K562 (cell line): ENCODE results near the gene THBS2. TPM values are rescaled to one million over a fixed set of nuclear protein-coding genes. Genes with fewer than 3 reads are reported as not detected.

Source experiments
- ATAC-seq: fragments of 200-7000 bp; cut with Tn5 transposase; 3 replicates; pipeline ENCODE4 v1.9.1; 2020; ENCODE audit warnings: moderate library complexity
- BruUV-seq: library from RNA; stranded (reverse); fragments of 400-500 nt; replicated peaks from 2 replicates; lab custom pipeline; 2021; lab: Mats Ljungman, UMichigan
- CTCF ChIA-PET: fragments of 300-600 bp; formaldehyde crosslinking; extraction: SDS; loops from one replicate; lab custom pipeline; 2021; ENCODE audit warnings: low intra/inter-chr PET ratio; lab: Yijun Ruan, JAX
- POLR2A ChIA-PET: fragments of 300-600, 350-650 bp; sonication (Branson Sonifier 250); formaldehyde crosslinking; extraction: SDS; loops from one replicate; lab custom pipeline; 2021; ENCODE audit warnings: antibody characterized with exemption, inconsistent platforms; lab: Yijun Ruan, JAX
- DNase-seq, 4 experiments: peaks; one replicate each; pipeline versions ENCODE4 v3.0.0 to v3.0.0-alpha.2; 2011 to 2018; ENCODE audit warnings: low spot score in 3 of 4, mixed read lengths in 3 of 4; ENCODE audit errors: extremely low read depth in 1 of 4
- FAIRE-seq: peaks from 2 replicates; lab custom pipeline; 2011; peaks lifted over from hg19 to GRCh38; lab: Jason Lieb, UNC
- H2AFZ ChIP-seq: 2 replicates; pipeline ENCODE4 v1.6.0; 2011; ENCODE audit warnings: low read depth, low read length, control low read depth, inconsistent platforms
- H3K27ac ChIP-seq: fragments of 200-600 bp; 3 replicates; pipeline ENCODE4 v1.8.0; 2011; ENCODE audit warnings: low read depth, mild to moderate bottlenecking, control low read depth, inconsistent platforms, low read length, moderate library complexity, mixed read lengths; ENCODE audit errors: extremely low read depth
- H3K27me3 ChIP-seq, 2 experiments: fragments of 300-600 bp in 1 of 2; 2 replicates in 1 of 2; 3 replicates in 1 of 2; pipeline versions ENCODE4 v1.6.0 to v1.8.0; 2011; ENCODE audit warnings: inconsistent platforms in 2 of 2, low read length in 2 of 2, mild to moderate bottlenecking in 1 of 2, mixed read lengths in 1 of 2, moderate library complexity in 1 of 2; ENCODE audit not compliant: control insufficient read depth in 2 of 2, insufficient read depth in 2 of 2
- H3K36me3 ChIP-seq: fragments of 300-600 bp; 3 replicates; pipeline ENCODE4 v1.8.0; 2011; ENCODE audit warnings: mild to moderate bottlenecking, low read length, inconsistent platforms; ENCODE audit not compliant: control insufficient read depth, insufficient read depth
- H3K4me1 ChIP-seq, 2 experiments: fragments of 200-600 bp in 1 of 2; replicated peaks in 1 of 2; 2 replicates in 1 of 2; 3 replicates in 1 of 2; pipeline versions ENCODE4 v1.5.1 to v1.8.0; 2011; ENCODE audit warnings: inconsistent platforms in 2 of 2, low read length in 2 of 2, mild to moderate bottlenecking in 1 of 2, mixed read lengths in 1 of 2, moderate library complexity in 1 of 2; ENCODE audit not compliant: control insufficient read depth in 2 of 2, insufficient read depth in 2 of 2
- H3K4me2 ChIP-seq: 2 replicates; pipeline ENCODE4 v1.6.1; 2011; ENCODE audit warnings: low read length, control low read depth, inconsistent platforms, mixed read lengths; ENCODE audit not compliant: insufficient read depth
- H3K4me3 ChIP-seq: fragments of 200-600 bp; sonication (generic), shearing (Covaris generic); 2 replicates; pipeline ENCODE4 v1.5.1; 2016; ENCODE audit warnings: control low read depth, inconsistent platforms
- H3K79me2 ChIP-seq: fragments of 200-600 bp; 3 replicates; pipeline ENCODE4 v1.8.0; 2011; ENCODE audit warnings: low read length, inconsistent platforms; ENCODE audit not compliant: control insufficient read depth, insufficient read depth
- H3K9ac ChIP-seq, 2 experiments: 2 replicates each; pipeline versions ENCODE4 v1.6.0 to v1.6.1; 2011; ENCODE audit warnings: low read depth in 2 of 2, low read length in 2 of 2, control low read depth in 1 of 2, inconsistent platforms in 1 of 2, mild to moderate bottlenecking in 1 of 2, mixed read lengths in 1 of 2; ENCODE audit not compliant: insufficient read depth in 1 of 2
- H3K9me1 ChIP-seq: one replicate; pipeline ENCODE4 v1.6.0; 2011; ENCODE audit warnings: inconsistent platforms, mild to moderate bottlenecking, low read length, moderate library complexity; ENCODE audit not compliant: control insufficient read depth, insufficient read depth
- H3K9me3 ChIP-seq: replicated peaks from 2 replicates; pipeline ENCODE4 v1.5.1; 2011; ENCODE audit warnings: low read depth, low read length, inconsistent platforms; ENCODE audit not compliant: control insufficient read depth, insufficient read depth
- H4K20me1 ChIP-seq: replicated peaks from 2 replicates; pipeline ENCODE4 v1.6.1; 2011; ENCODE audit warnings: low read length, inconsistent platforms, mixed read lengths; ENCODE audit not compliant: control insufficient read depth, insufficient read depth
- ATF2 ChIP-seq: sonication (generic); formaldehyde crosslinking; IDR thresholded peaks from 2 replicates; pipeline ENCODE4 v1.8.1; 2022; ENCODE audit warnings: missing genetic modification reagents
- BMI1 ChIP-seq: fragments of 150-350 bp; IDR thresholded peaks from 2 replicates; pipeline ENCODE4 v1.6.1; 2014; ENCODE audit warnings: low read length
- CAMTA2 ChIP-seq: fragments of 250-450 bp; sonication (Bioruptor Pico); conservative IDR thresholded peaks from 2 replicates; pipeline ENCODE4 v1.5.1; 2022
- HDAC1 ChIP-seq, 2 experiments: fragments of 450-650 bp; IDR thresholded peaks; 2 replicates each; pipeline ENCODE4 v1.6.1; 2016 to 2017; ENCODE audit warnings: inconsistent platforms in 1 of 2, mild to moderate bottlenecking in 1 of 2, moderate library complexity in 1 of 2
- NBN ChIP-seq: fragments of 450-650 bp; IDR thresholded peaks from 2 replicates; pipeline ENCODE4 v1.6.1; 2016; ENCODE audit warnings: low read depth, mild to moderate bottlenecking
- PHB ChIP-seq: fragments of 250-450 bp; sonication (Bioruptor Pico); IDR thresholded peaks from 2 replicates; pipeline ENCODE4 v1.5.0; 2021
- PHF21A ChIP-seq: fragments of 450-650 bp; IDR thresholded peaks from 2 replicates; pipeline ENCODE4 v1.6.1; 2017; ENCODE audit warnings: low read depth, borderline replicate concordance
- ZNF57 ChIP-seq: fragments of 450-650 bp; formaldehyde crosslinking; IDR thresholded peaks from 2 replicates; pipeline ENCODE4 v1.4.0; 2020; ENCODE audit warnings: mild to moderate bottlenecking, moderate library complexity
- WGBS: fragments of 100-300 bp; shearing (Covaris generic); methylation state at CpG from one replicate; pipeline ENCODE4 v1.1.6; 2016; ENCODE audit warnings: low coverage, mixed read lengths; ENCODE audit not compliant: insufficient coverage; ENCODE audit errors: missing lambda C conversion rate; 5-methylcytosine and 5-hydroxymethylcytosine counted together
- in situ Hi-C: fragments of 300-500 bp; cut with MboI; formaldehyde crosslinking; loops from 4 replicates; pipeline ENCODE4 v1.15.0; 2018; ENCODE audit warnings: inconsistent platforms, mixed read lengths
- intact Hi-C: fragments of 100-400 bp; cut with micrococcal nuclease; formaldehyde crosslinking; loops from 2 replicates; pipeline ENCODE4 v1.14.2; 2022
- polyA plus RNA-seq, 8 experiments: library from polyadenylated mRNA; depleted of rRNA in 4 of 8; stranded (reverse) in 5 of 8; unstranded in 3 of 8; fragments of >200 nt; fragmentation: Nextera tagmentation in 2 of 8; fragmentation: Illumina TruSeq in 1 of 8; extraction: Ambion mirVana in 2 of 8; extraction: Trizol in 1 of 8; gene quantifications; 2 replicates each; pipeline versions ENCODE4 v1.2.1 to v1.2.3, GENCODE V29; 2011 to 2014; ENCODE audit warnings: inconsistent platforms in 1 of 8, missing spikeins in 1 of 8
- total RNA-seq, 7 experiments: library from RNA; depleted of rRNA in 6 of 7; stranded (reverse); fragments of >200 nt in 6 of 7; fragmentation: Illumina TruSeq in 2 of 7; extraction: Trizol in 2 of 7; gene quantifications; 2 replicates each; pipeline versions ENCODE4 v1.2.1 to v1.2.3, GENCODE V29; 2011 to 2021; ENCODE audit warnings: low replicate concordance in 1 of 7
- TF ChIP-seq, protein P1 (sequence below): IDR thresholded peaks from 2 replicates; pipeline ENCODE4 v1.6.1; 2011; ENCODE audit warnings: borderline replicate concordance, low read depth, mild to moderate bottlenecking, moderate library complexity, low read length; ENCODE audit not compliant: insufficient read depth, poor library complexity, severe bottlenecking

THBS2 gene
- total and polyA plus RNA-seq, 9 of the 15 experiments (the other 6 are each of a cell fraction or from before 2014, with no cell fraction given) = 0.03 to 0.11 (median 0.03) TPM; not detected in 6

DNA sequence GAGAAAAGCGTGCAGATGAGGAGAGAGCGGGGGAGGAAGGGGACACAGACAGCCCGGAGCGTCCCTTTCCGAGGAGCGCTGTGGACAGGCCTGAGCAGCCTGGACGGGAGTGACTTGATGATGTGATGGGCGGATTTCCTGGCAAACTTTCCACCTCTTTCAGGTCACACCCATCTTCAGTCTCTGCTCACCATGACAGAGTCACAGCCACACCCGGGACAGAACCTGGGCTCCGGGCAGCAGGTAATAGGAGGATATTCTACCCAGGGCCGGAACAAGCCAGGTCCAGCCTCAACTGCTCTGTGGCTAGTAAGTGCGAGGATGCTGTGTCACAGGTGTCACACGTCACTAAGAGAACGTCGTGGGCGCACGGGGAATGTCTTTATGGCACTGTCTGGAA lies 84.3 kb downstream of the THBS2 start (continued):
- no peak for TF ChIP-seq ATF2 (CRISPR knock-in tag)

- BruUV-seq = no TSS peak
- H4K20me1 ChIP-seq = peaks cover 5% of the 10 kb centered on the region; the same call in 1 of the 2 replicates
- TF ChIP-seq ZNF57 (CRISPR knock-in tag) (no peak), PHB (no peak), PHF21A (no peak), NBN (no peak), HDAC1 (IDR thresholded peaks at IDR 0.05) (no peak), CAMTA2 (CRISPR knock-in tag) (no peak), BMI1 (no peak)
- TF ChIP-seq, protein P1, sequence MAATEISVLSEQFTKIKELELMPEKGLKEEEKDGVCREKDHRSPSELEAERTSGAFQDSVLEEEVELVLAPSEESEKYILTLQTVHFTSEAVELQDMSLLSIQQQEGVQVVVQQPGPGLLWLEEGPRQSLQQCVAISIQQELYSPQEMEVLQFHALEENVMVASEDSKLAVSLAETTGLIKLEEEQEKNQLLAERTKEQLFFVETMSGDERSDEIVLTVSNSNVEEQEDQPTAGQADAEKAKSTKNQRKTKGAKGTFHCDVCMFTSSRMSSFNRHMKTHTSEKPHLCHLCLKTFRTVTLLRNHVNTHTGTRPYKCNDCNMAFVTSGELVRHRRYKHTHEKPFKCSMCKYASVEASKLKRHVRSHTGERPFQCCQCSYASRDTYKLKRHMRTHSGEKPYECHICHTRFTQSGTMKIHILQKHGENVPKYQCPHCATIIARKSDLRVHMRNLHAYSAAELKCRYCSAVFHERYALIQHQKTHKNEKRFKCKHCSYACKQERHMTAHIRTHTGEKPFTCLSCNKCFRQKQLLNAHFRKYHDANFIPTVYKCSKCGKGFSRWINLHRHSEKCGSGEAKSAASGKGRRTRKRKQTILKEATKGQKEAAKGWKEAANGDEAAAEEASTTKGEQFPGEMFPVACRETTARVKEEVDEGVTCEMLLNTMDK = no peak
- no peak overlapping the region for H3K9ac ChIP-seq
- H3K9me1 ChIP-seq = peaks cover 2% of the 10 kb centered on the region
- intact Hi-C loops = no loop called here
- no peak overlapping the region for H3K4me2 ChIP-seq
- H3K9me3 ChIP-seq = no peaks in the 10 kb centered on the region
- H3K79me2 ChIP-seq = no peaks in the 10 kb centered on the region
- no peak overlapping the region for H2AFZ ChIP-seq
- H3K36me3 ChIP-seq = no peaks in the 10 kb centered on the region
- in situ Hi-C loops = no loop called here
- ATAC-seq (no peak), FAIRE-seq (no peak), DNase-seq (no peak)
- 2% methylated on average over 15 of the region's 16 CpGs for WGBS
- no peak overlapping the region for H3K27ac ChIP-seq
- no peak overlapping the region for H3K4me3 ChIP-seq
- H3K4me1 ChIP-seq = peaks cover 0 to 14% of the 10 kb centered on the region in 2 experiments; a peak in 1 of 5 replicates
- ChIA-PET POLR2A (interaction anchor here (1.5 kb wide), 1 partner anchor 15 kb away, joined by 3 read pairs; no protein-coding TSS in a partner anchor), CTCF (no interaction called here)
- peaks cover 63 to 84% of the 10 kb centered on the region in 2 experiments for H3K27me3 ChIP-seq
These were observed 84.9 kb downstream of the THBS2 start for GRCh38 chr6:169168706-169169105.
